Astrocyte (in vitro differentiated cells and primary cell): ENCODE measurements around the gene EVC. TPM values are rescaled to one million over a fixed set of nuclear protein-coding genes. Genes with fewer than 3 reads are reported as not detected.
A peak's percentile ranks its signal among the peaks of the same experiment; 100 is the strongest.

Experiments
- DNase-seq: peaks from one replicate; pipeline ENCODE4 v3.0.0-alpha.2; 2010; ENCODE audit warnings: low read depth
- FAIRE-seq: peaks from 2 replicates; lab custom pipeline; 2011; peaks lifted over from hg19 to GRCh38; lab: Jason Lieb, UNC
- H2AFZ ChIP-seq: 2 replicates; pipeline ENCODE4 v1.6.0; 2012; ENCODE audit warnings: low read depth, low read length, inconsistent platforms
- H3K27ac ChIP-seq: 2 replicates; pipeline ENCODE4 v1.5.1; 2011; ENCODE audit warnings: low read depth, low read length, inconsistent platforms
- H3K27me3 ChIP-seq: 2 replicates; pipeline ENCODE4 v1.6.0; 2011; ENCODE audit warnings: low read length, inconsistent platforms; ENCODE audit not compliant: insufficient read depth
- H3K36me3 ChIP-seq: 2 replicates; pipeline ENCODE4 v1.5.1; 2011; ENCODE audit warnings: low read length, inconsistent platforms; ENCODE audit not compliant: insufficient read depth
- H3K4me1 ChIP-seq: 2 replicates; pipeline ENCODE4 v1.5.1; 2011; ENCODE audit warnings: low read length, inconsistent platforms; ENCODE audit not compliant: insufficient read depth
- H3K4me2 ChIP-seq: 2 replicates; pipeline ENCODE4 v1.6.0; 2012; ENCODE audit warnings: low read length, inconsistent platforms
- H3K4me3 ChIP-seq: 2 replicates; pipeline ENCODE4 v1.5.1; 2011; ENCODE audit warnings: low read depth, mild to moderate bottlenecking, low read length, inconsistent platforms; ENCODE audit not compliant: insufficient read depth
- H3K79me2 ChIP-seq: 2 replicates; pipeline ENCODE4 v1.6.0; 2012; ENCODE audit warnings: mild to moderate bottlenecking, low read length, inconsistent platforms; ENCODE audit not compliant: insufficient read depth
- H3K9ac ChIP-seq: 2 replicates; pipeline ENCODE4 v1.6.0; 2012; ENCODE audit warnings: mild to moderate bottlenecking, low read length, inconsistent platforms
- H3K9me3 ChIP-seq: 2 replicates; pipeline ENCODE4 v1.5.1; 2012; ENCODE audit warnings: low read depth, mild to moderate bottlenecking, low read length, inconsistent platforms; ENCODE audit not compliant: insufficient read depth
- H4K20me1 ChIP-seq: 2 replicates; pipeline ENCODE4 v1.6.0; 2012; ENCODE audit warnings: low read length, inconsistent platforms; ENCODE audit not compliant: insufficient read depth
- H3K27ac Mint-ChIP-seq: one replicate; pipeline ENCODE4 v1.8.0; 2021; ENCODE audit warnings: mild to moderate bottlenecking, mixed read lengths; ENCODE audit not compliant: unreplicated experiment
- H3K27me3 Mint-ChIP-seq: one replicate; pipeline ENCODE4 v1.8.0; 2021; ENCODE audit warnings: low read depth, mixed read lengths; ENCODE audit not compliant: unreplicated experiment
- H3K36me3 Mint-ChIP-seq: one replicate; pipeline ENCODE4 v1.8.0; 2021; ENCODE audit warnings: low read depth, mixed read lengths; ENCODE audit not compliant: unreplicated experiment
- H3K4me1 Mint-ChIP-seq: one replicate; pipeline ENCODE4 v1.8.0; 2021; ENCODE audit warnings: low read depth, mixed read lengths; ENCODE audit not compliant: unreplicated experiment
- H3K4me3 Mint-ChIP-seq: one replicate; pipeline ENCODE4 v1.8.0; 2021; ENCODE audit warnings: mild to moderate bottlenecking, moderate library complexity, mixed read lengths; ENCODE audit not compliant: unreplicated experiment
- H3K9me3 Mint-ChIP-seq: one replicate; pipeline ENCODE4 v1.8.0; 2021; ENCODE audit warnings: mild to moderate bottlenecking, mixed read lengths; ENCODE audit not compliant: unreplicated experiment
- EZH2 ChIP-seq: IDR thresholded peaks from 2 replicates; pipeline ENCODE4 v1.6.1; 2012; ENCODE audit warnings: mild to moderate bottlenecking, low read length, inconsistent platforms; ENCODE audit not compliant: insufficient read depth
- total RNA-seq: library from RNA; stranded (reverse); gene quantifications from 2 replicates; pipeline ENCODE4 v1.2.1, GENCODE V29; 2021
- TF ChIP-seq, protein P1 (sequence below): IDR thresholded peaks from 2 replicates; pipeline ENCODE4 v1.5.1; 2011; ENCODE audit warnings: low read depth, mild to moderate bottlenecking, inconsistent platforms, low read length, moderate library complexity; ENCODE audit not compliant: insufficient read depth

EVC gene
- total RNA-seq, 1 donor from 2014 or later: 23.9 TPM

DNA sequence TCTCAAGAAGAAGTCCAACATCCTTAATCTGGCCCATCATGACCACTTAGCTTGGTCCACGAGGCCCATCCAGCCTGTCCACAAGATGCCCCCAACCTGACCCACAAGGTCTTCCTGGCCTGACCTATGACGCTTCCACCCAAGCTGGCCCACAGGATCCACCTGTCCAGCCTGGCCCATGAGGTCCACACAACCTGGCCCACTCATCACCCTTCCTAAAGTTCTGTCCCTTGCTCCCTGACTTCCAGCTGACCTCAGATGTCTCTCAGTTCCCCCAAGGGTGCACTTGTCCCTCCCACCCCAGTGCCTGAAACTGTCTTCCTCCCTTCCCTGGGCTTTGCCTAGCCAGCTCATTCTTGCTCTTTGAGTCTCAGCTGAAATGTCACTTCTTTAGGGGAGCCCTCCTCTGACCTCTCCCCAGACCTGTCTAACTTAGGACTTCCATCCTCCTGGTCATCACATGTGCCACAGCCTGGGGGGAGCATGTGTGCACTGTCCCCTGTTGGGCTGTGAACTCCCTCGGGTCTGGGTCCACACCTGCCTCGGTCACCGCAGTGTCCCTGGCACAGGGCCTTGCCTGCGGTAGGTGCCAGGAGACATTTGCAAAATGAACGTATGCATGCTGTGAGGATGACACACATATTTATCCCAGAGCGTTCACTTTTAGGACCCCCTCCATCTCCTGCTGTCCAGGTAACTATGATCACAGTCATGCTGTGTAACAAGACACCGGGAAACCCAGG, 61.7 kb downstream of the EVC start:
- peaks cover 19% of the 10 kb centered on the region for H3K36me3 ChIP-seq
- Mint-ChIP-seq H3K4me3 (no peak overlapping the region), H3K27ac (peak overlapping the region; percentile 36), H3K36me3 (peaks cover 64% of the 10 kb centered on the region), H3K4me1 (peaks cover 8% of the 10 kb centered on the region), H3K27me3 (no peaks in the 10 kb centered on the region), H3K9me3 (peaks cover 20% of the 10 kb centered on the region)
- DNase-seq (no peak), FAIRE-seq (no peak)
- no peak overlapping the region for H3K9ac ChIP-seq
- no peaks in the 10 kb centered on the region for H3K4me1 ChIP-seq
- H3K4me3 ChIP-seq: no peak overlapping the region
- H4K20me1 ChIP-seq: peaks cover 5% of the 10 kb centered on the region
- no peak overlapping the region for H2AFZ ChIP-seq
- H3K4me2 ChIP-seq: no peak overlapping the region
- peaks cover 13% of the 10 kb centered on the region for H3K79me2 ChIP-seq
- H3K27me3 ChIP-seq: no peaks in the 10 kb centered on the region
- H3K9me3 ChIP-seq: peaks cover 5% of the 10 kb centered on the region
- TF ChIP-seq EZH2: no peak
- TF ChIP-seq, protein P1, sequence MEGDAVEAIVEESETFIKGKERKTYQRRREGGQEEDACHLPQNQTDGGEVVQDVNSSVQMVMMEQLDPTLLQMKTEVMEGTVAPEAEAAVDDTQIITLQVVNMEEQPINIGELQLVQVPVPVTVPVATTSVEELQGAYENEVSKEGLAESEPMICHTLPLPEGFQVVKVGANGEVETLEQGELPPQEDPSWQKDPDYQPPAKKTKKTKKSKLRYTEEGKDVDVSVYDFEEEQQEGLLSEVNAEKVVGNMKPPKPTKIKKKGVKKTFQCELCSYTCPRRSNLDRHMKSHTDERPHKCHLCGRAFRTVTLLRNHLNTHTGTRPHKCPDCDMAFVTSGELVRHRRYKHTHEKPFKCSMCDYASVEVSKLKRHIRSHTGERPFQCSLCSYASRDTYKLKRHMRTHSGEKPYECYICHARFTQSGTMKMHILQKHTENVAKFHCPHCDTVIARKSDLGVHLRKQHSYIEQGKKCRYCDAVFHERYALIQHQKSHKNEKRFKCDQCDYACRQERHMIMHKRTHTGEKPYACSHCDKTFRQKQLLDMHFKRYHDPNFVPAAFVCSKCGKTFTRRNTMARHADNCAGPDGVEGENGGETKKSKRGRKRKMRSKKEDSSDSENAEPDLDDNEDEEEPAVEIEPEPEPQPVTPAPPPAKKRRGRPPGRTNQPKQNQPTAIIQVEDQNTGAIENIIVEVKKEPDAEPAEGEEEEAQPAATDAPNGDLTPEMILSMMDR: no peak
- H3K27ac ChIP-seq: peak overlapping the region; percentile 7

- Mint-ChIP-seq H3K27me3 (no peaks in the 10 kb centered on the region), H3K27ac (peak overlapping the region; percentile 36), H3K36me3 (peaks cover 61% of the 10 kb centered on the region), H3K9me3 (peaks cover 20% of the 10 kb centered on the region), H3K4me3 (no peak overlapping the region), H3K4me1 (peaks cover 8% of the 10 kb centered on the region)
- no peak overlapping the region for H3K4me2 ChIP-seq
- H3K36me3 ChIP-seq: peaks cover 18% of the 10 kb centered on the region
- no peaks in the 10 kb centered on the region for H3K4me1 ChIP-seq
- TF ChIP-seq EZH2: no peak
- TF ChIP-seq, protein P1: no peak
- H4K20me1 ChIP-seq: peaks cover under 1% of the 10 kb centered on the region
- peak overlapping the region; percentile 13 for H3K27ac ChIP-seq
- no peak overlapping the region for H3K4me3 ChIP-seq
- peaks cover 5% of the 10 kb centered on the region for H3K9me3 ChIP-seq
- no peak overlapping the region for H3K9ac ChIP-seq
- H3K27me3 ChIP-seq: no peaks in the 10 kb centered on the region
- peak; percentile 67 for DNase-seq
- H2AFZ ChIP-seq: no peak overlapping the region
- peaks cover 8% of the 10 kb centered on the region for H3K79me2 ChIP-seq
- no peak for FAIRE-seq
These were observed 62.2 kb downstream of the EVC start for GRCh38 chr4:5773271-5773555.

DNA sequence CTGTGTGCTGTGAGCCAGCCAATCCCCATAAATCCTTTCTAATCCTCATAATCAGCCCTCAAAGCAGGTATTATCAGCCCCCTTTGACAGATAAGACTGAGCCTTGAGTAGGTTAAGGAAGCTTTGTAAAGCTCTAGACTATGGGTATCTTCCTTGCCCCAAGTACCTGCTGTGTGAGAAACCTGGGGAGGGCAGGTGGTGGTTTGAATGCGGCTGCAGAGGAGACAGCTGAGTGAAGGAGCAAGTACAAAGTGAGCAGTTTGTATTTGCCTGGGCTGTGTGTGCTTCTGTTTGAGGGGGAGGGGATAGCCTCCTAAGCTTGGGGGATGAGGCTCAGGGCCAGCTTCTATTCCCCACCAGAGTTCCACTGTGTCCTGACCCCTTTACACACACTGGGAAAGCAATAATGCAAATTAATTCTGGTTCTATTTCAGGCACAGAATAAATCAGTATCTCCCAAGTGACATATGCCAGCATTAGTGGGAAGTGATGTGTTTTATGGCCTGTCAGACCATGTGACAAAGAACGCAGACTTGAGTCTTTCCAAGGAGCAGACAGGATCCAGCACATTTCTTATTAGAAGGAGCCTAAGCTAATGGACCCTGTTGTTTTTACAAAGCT, 63.5 kb downstream of the EVC start:
- no peak for DNase-seq
- H3K4me3 Mint-ChIP-seq: no peak overlapping the region
- FAIRE-seq: no peak

More for the DNA sequence above, 63.5 kb downstream of the EVC start:
- Mint-ChIP-seq H3K36me3 (peaks cover 48% of the 10 kb centered on the region), H3K4me1 (peaks cover 8% of the 10 kb centered on the region), H3K27me3 (no peaks in the 10 kb centered on the region), H3K9me3 (peaks cover 20% of the 10 kb centered on the region), H3K27ac (no peak overlapping the region)
- Histone ChIP-seq H3K4me2 (no peak overlapping the region), H4K20me1 (no peaks in the 10 kb centered on the region), H3K9ac (no peak overlapping the region), H3K4me1 (no peaks in the 10 kb centered on the region), H2AFZ (no peak overlapping the region), H3K27me3 (no peaks in the 10 kb centered on the region), H3K79me2 (peaks cover 8% of the 10 kb centered on the region), H3K36me3 (peaks cover 14% of the 10 kb centered on the region), H3K9me3 (peaks cover 5% of the 10 kb centered on the region), H3K27ac (no peak overlapping the region), H3K4me3 (no peak overlapping the region)
- TF ChIP-seq EZH2: no peak
- TF ChIP-seq, protein P1: no peak
